CD14-positive monocyte (primary cell): ENCODE measurements around the gene ZNF284. TPM values are rescaled to one million over a fixed set of nuclear protein-coding genes. Genes with fewer than 3 reads are reported as not detected.

ENCODE experiments used
- DNase-seq, 3 donors: peaks; one replicate each; pipeline ENCODE4 v3.0.0-alpha.2; 2011 to 2022
- H2AFZ ChIP-seq: 2 replicates; pipeline ENCODE4 v1.6.0; 2012; ENCODE audit warnings: mild to moderate bottlenecking, low read depth, low read length, inconsistent platforms; ENCODE audit not compliant: insufficient read depth, poor library complexity, severe bottlenecking
- H3K27ac ChIP-seq, 2 donors: 1 replicate in 1 of 2; 2 replicates in 1 of 2; pipeline ENCODE4 v1.5.1; 2012 to 2013; ENCODE audit warnings: low read length in 2 of 2, control low read depth in 1 of 2, inconsistent platforms in 1 of 2, low read depth in 1 of 2, mild to moderate bottlenecking in 1 of 2
- H3K27me3 ChIP-seq, 2 donors: one replicate each; pipeline versions ENCODE4 v1.6.0 to v1.6.1; 2011 to 2013; ENCODE audit warnings: low read length in 2 of 2; ENCODE audit not compliant: control insufficient read depth in 2 of 2, insufficient read depth in 2 of 2
- H3K36me3 ChIP-seq, 2 donors: replicated peaks in 1 of 2; 1 replicate in 1 of 2; 2 replicates in 1 of 2; pipeline versions ENCODE4 v1.5.1 to v1.6.1; 2012 to 2013; ENCODE audit warnings: low read length in 2 of 2, control low read depth in 1 of 2, inconsistent platforms in 1 of 2, mild to moderate bottlenecking in 1 of 2; ENCODE audit not compliant: insufficient read depth in 2 of 2, control insufficient read depth in 1 of 2
- H3K4me1 ChIP-seq, 2 donors: 1 replicate in 1 of 2; 2 replicates in 1 of 2; pipeline versions ENCODE4 v1.5.1 to v1.6.1; 2012 to 2013; ENCODE audit warnings: low read length in 2 of 2, control low read depth in 1 of 2, inconsistent platforms in 1 of 2, mild to moderate bottlenecking in 1 of 2, moderate library complexity in 1 of 2; ENCODE audit not compliant: insufficient read depth in 2 of 2, control insufficient read depth in 1 of 2
- H3K4me2 ChIP-seq: replicated peaks from 2 replicates; pipeline ENCODE3; 2012; ENCODE audit warnings: low read length, moderate library complexity, mild to moderate bottlenecking; ENCODE audit not compliant: poor library complexity, severe bottlenecking; ENCODE audit errors: extremely low read depth
- H3K4me3 ChIP-seq, 3 experiments: fragments of 200-600 bp in 1 of 3; sonication (generic) in 1 of 3; replicated peaks in 1 of 3; 1 replicate in 2 of 3; 2 replicates in 1 of 3; pipeline ENCODE4 v1.5.1; 2011 to 2013; ENCODE audit warnings: low read length in 3 of 3, mild to moderate bottlenecking in 3 of 3, control low read depth in 2 of 3, low read depth in 2 of 3, inconsistent platforms in 1 of 3, moderate library complexity in 1 of 3
- H3K79me2 ChIP-seq: 2 replicates; pipeline ENCODE4 v1.6.0; 2012; ENCODE audit warnings: mild to moderate bottlenecking, control low read depth, inconsistent platforms, low read length, moderate library complexity; ENCODE audit not compliant: insufficient read depth
- H3K9ac ChIP-seq: 2 replicates; pipeline ENCODE4 v1.6.0; 2017; ENCODE audit warnings: low read length, mild to moderate bottlenecking; ENCODE audit not compliant: insufficient read depth, poor library complexity, severe bottlenecking
- H3K9me3 ChIP-seq, 2 donors: replicated peaks in 1 of 2; 1 replicate in 1 of 2; 2 replicates in 1 of 2; pipeline versions ENCODE4 v1.5.1 to v1.6.1; 2012 to 2013; ENCODE audit warnings: low read length in 2 of 2, control low read depth in 1 of 2; ENCODE audit not compliant: control insufficient read depth in 1 of 2, insufficient read depth in 1 of 2
- H4K20me1 ChIP-seq: 2 replicates; pipeline ENCODE4 v1.6.0; 2012; ENCODE audit warnings: mild to moderate bottlenecking, low read length, control low read depth, moderate library complexity; ENCODE audit not compliant: insufficient read depth
- H3K27ac Mint-ChIP-seq, 7 donors: one replicate each; pipeline ENCODE4 v1.8.0; 2020; ENCODE audit warnings: mild to moderate bottlenecking in 7 of 7, mixed read lengths in 7 of 7, moderate library complexity in 6 of 7, inconsistent platforms in 2 of 7
- H3K27me3 Mint-ChIP-seq, 3 donors: one replicate each; pipeline ENCODE4 v1.8.0; 2021 to 2022; ENCODE audit warnings: low read depth in 3 of 3, mild to moderate bottlenecking in 3 of 3, mixed read lengths in 3 of 3, moderate library complexity in 3 of 3, inconsistent platforms in 1 of 3
- H3K36me3 Mint-ChIP-seq, 2 donors: one replicate each; pipeline ENCODE4 v1.8.0; 2020; ENCODE audit warnings: mixed read lengths in 2 of 2, inconsistent platforms in 1 of 2, mild to moderate bottlenecking in 1 of 2
- H3K4me1 Mint-ChIP-seq: one replicate; pipeline ENCODE4 v1.8.0; 2020; ENCODE audit warnings: mild to moderate bottlenecking, mixed read lengths
- H3K4me3 Mint-ChIP-seq, 2 donors: one replicate each; pipeline ENCODE4 v1.8.0; 2020; ENCODE audit warnings: mild to moderate bottlenecking in 2 of 2, mixed read lengths in 2 of 2, moderate library complexity in 1 of 2
- H3K9me3 Mint-ChIP-seq, 7 donors: one replicate each; pipeline ENCODE4 v1.8.0; 2020 to 2022; ENCODE audit warnings: mixed read lengths in 7 of 7, mild to moderate bottlenecking in 6 of 7, moderate library complexity in 6 of 7, inconsistent platforms in 2 of 7
- WGBS: methylation state at CpG from one replicate; pipeline ENCODE4 v1.1.5; 2013; ENCODE audit warnings: missing lambda C conversion rate; ENCODE audit not compliant: insufficient coverage; 5-methylcytosine and 5-hydroxymethylcytosine counted together
- intact Hi-C, 2 donors: fragments of 100-400 bp; cut with micrococcal nuclease; formaldehyde crosslinking; loops; one replicate each; pipeline versions ENCODE4 v1.15.0 to v1.15.1; 2023
- polyA plus RNA-seq, 3 donors: library from polyadenylated mRNA; depleted of rRNA in 1 of 3; unstranded in 2 of 3; stranded (reverse) in 1 of 3; fragments of 300-500 nt in 2 of 3; fragments of >200 nt in 1 of 3; fragmentation: Illumina TruSeq in 2 of 3; gene quantifications; 1 replicate in 2 of 3; 2 replicates in 1 of 3; pipeline ENCODE4 v1.2.3, GENCODE V29; 2012 to 2021
- TF ChIP-seq, protein P1 (sequence below): fragments of 200-600 bp; IDR thresholded peaks from one replicate; pipeline ENCODE4 v1.8.0; 2022; ENCODE audit warnings: antibody characterized with exemption, mild to moderate bottlenecking

The ZNF284 gene
- polyA plus RNA-seq, 3 donors, result 0.04 to 1.3 (median 0.13) TPM

DNA sequence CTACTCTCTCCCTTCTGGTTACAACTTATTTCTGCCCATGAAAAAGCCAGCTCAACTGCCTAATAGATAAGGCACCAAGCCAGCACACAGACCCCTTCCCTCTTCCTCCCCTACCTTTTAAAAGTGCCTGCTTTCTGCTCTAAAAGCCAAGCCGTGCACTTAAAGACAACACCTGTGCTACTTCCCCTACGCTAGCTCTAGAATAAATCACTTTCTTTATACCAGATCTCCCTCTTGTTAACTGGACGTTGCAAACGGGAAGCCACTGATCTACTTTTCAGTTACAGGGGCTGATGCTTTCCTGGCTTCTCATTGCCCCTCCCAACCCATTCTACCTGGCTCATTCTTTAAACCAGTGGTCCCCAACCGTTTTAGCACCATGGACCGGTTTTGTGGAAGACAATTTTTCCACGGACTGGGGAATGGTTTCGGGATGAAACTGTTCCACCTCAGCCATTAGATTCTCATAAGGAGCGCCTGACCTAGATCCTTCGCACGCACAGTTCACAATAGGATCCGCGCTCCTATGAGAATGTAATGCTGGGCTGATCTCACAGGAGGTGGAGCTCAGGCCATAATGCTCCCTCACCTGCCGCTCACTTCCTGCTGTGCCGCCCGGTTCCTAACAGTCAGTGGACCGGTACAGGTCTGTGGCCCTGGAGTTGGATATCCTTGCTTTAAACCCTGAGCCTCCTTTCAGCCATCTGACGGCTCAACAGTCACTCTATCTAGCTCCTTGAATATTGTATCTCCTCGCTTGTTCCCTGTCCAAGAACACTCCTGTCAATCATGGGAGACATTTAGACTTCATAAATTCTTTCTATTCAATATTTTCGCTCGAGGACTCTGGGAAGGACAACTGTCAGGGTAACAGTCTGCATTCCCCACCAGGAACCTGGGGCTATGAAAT is 21.0 kb upstream of the ZNF284 start:
- H3K4me1 ChIP-seq, result peaks cover 16 to 18% of the 10 kb centered on the region in 2 donors
- H3K9me3 ChIP-seq, result peaks cover 20 to 24% of the 10 kb centered on the region in 2 donors
- Mint-ChIP-seq H3K9me3 (peaks cover 30 to 53% (median 47%) of the 10 kb centered on the region in 7 donors), H3K4me1 (peaks cover 25% of the 10 kb centered on the region), H3K27me3 (peaks cover 5 to 11% (median 5%) of the 10 kb centered on the region in 3 donors), H3K4me3 (peak overlapping the region; percentile 96 to 98), H3K27ac (peak overlapping the region in 6 of 7 donors; percentile 75 to 93 (median 86)), H3K36me3 (peaks cover 18 to 23% of the 10 kb centered on the region in 2 donors)
- H3K79me2 ChIP-seq, result no peaks in the 10 kb centered on the region
- H2AFZ ChIP-seq, result peak overlapping the region; percentile 86
- 8% methylated on average over 14 of the region's 21 CpGs for whole genome bisulfite sequencing
- peak in 1 of 3 donors; percentile 24 for DNase-seq
- H3K9ac ChIP-seq, result peak overlapping the region; percentile 71
- TF ChIP-seq, protein P1, sequence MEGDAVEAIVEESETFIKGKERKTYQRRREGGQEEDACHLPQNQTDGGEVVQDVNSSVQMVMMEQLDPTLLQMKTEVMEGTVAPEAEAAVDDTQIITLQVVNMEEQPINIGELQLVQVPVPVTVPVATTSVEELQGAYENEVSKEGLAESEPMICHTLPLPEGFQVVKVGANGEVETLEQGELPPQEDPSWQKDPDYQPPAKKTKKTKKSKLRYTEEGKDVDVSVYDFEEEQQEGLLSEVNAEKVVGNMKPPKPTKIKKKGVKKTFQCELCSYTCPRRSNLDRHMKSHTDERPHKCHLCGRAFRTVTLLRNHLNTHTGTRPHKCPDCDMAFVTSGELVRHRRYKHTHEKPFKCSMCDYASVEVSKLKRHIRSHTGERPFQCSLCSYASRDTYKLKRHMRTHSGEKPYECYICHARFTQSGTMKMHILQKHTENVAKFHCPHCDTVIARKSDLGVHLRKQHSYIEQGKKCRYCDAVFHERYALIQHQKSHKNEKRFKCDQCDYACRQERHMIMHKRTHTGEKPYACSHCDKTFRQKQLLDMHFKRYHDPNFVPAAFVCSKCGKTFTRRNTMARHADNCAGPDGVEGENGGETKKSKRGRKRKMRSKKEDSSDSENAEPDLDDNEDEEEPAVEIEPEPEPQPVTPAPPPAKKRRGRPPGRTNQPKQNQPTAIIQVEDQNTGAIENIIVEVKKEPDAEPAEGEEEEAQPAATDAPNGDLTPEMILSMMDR, result no peak
- H3K4me2 ChIP-seq, result peak overlapping the region; percentile 87
- peak overlapping the region; percentile 88 to 92 (median 88) for H3K4me3 ChIP-seq
- peak overlapping the region in 1 of 2 donors; percentile 59 for H3K27ac ChIP-seq
- peaks cover 0 to 3% of the 10 kb centered on the region in 2 donors for H3K27me3 ChIP-seq
- intact Hi-C loops, result no loop called here
- no peaks in the 10 kb centered on the region for H4K20me1 ChIP-seq
- H3K36me3 ChIP-seq, result peaks cover 4 to 16% of the 10 kb centered on the region in 2 donors

DNA sequence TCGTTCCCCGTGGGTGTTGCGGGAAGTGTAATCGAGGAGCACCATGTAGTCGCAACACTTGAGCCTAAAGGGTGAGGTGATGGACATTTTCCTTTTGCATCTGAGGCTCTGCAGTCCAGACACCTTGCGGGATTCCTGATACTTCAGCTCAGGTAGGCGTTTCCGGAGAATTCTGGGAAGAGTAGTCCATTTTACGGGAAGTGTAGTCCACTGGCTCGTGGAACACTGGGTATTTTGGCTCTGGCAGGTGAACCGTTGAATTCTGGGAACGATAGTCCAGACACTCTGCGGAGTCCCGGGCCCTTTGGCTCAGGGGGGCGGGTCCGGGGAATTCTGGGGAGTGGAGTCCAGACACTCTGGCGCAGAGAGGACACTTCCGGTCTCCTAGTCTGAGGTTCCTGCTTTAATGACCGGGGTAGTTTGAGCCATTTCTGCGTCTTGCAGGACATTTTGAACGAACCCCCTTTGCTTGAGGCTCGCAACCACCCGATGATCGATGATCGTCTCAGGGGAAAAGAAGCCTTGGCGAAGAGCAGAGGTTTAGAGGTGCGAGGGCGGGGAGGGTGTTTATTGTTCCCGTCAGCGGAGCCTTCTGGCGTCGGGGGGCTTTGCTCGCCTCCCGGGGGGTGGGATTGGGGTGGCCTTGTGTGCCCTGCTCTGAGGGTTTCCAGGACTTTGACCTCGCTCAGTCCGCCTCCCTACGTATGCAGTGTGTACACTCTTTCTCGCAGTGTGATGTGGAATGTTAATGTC is 20.1 kb upstream of the ZNF284 start, which contains the start of gene ZNF223:
TSS of gene ZNF223 (plus strand) at position 387 of the 753 bp plus-strand sequence. CDS start 3,141 bp downstream, outside the sequence.
- Histone ChIP-seq H3K27ac (peak within 1 kb of the TSS; percentile 14 to 59), H3K27me3 (peaks cover 0 to 3% of the 10 kb centered on the region in 2 donors), H3K4me2 (peak within 1 kb of the TSS; percentile 87), H3K36me3 (peaks cover 4 to 20% of the 10 kb centered on the region in 2 donors), H3K79me2 (no peaks in the 10 kb centered on the region), H3K9ac (peak within 1 kb of the TSS; percentile 71), H3K9me3 (peaks cover 28 to 32% of the 10 kb centered on the region in 2 donors), H4K20me1 (no peaks in the 10 kb centered on the region), H3K4me3 (peak within 1 kb of the TSS; percentile 88 to 92 (median 88)), H3K4me1 (peaks cover 16 to 18% of the 10 kb centered on the region in 2 donors), H2AFZ (peak within 1 kb of the TSS; percentile 86)
- Mint-ChIP-seq H3K4me3 (peak within 1 kb of the TSS; percentile 96 to 98), H3K27ac (peak within 1 kb of the TSS; percentile 75 to 93 (median 86)), H3K9me3 (peaks cover 38 to 60% (median 50%) of the 10 kb centered on the region in 7 donors), H3K4me1 (peaks cover 25% of the 10 kb centered on the region), H3K36me3 (peaks cover 21 to 30% of the 10 kb centered on the region in 2 donors), H3K27me3 (peaks cover 5 to 11% (median 5%) of the 10 kb centered on the region in 3 donors)
- TF ChIP-seq, protein P1, result no peak
- under 1% methylated on average over 26 of the region's 38 CpGs for WGBS
- intact Hi-C loops, result no loop called here
- DNase-seq, result peak; percentile 61 to 82 (median 63)
